ENCODE data around the gene OGFOD3. TPM values are rescaled to one million over a fixed set of nuclear protein-coding genes. Genes with fewer than 3 reads are reported as not detected.

OGFOD3 gene
- total and polyA plus RNA-seq, 9 of the 15 experiments (the other 6 are each of a cell fraction or from before 2014, with no cell fraction given): 0.69 to 44.7 (median 18.9) TPM

- intact Hi-C loops (cut with micrococcal nuclease): no loop called here
Measured at GRCh38 chr17:82390015-82390859, 28.1 kb downstream of the OGFOD3 start.

DNA sequence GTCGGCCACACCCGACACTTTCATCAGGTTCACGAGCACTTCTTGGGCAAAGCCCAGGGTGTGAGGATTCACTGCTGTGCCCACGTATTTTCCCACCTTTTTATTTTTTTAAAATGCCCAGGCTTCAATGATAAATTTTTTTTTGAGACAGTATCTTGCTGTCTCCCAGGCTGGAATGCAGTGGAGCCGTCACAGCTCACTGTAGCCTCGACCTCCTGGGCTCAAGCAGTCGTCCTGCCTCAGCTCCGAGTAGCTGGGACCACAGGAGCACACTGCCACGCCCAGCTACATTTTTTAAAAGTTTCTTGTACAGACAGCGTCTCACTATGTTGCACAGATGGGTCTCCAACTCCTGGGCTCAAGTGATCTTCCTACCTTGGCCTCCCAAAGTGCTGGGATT, 29.0 kb downstream of the OGFOD3 start:
- Histone ChIP-seq H3K9me1 (ENCODE audit: control insufficient read depth, insufficient read depth, low read length) (no peaks in the 10 kb centered on the region), H3K79me2 (ENCODE audit: control insufficient read depth, insufficient read depth, low read length) (no peaks in the 10 kb centered on the region), H3K9ac (ENCODE audit: insufficient read depth in 1 of 2, low read depth in 2 of 2, low read length in 2 of 2) (peak overlapping the region in 1 of 2 experiments; percentile 56; a peak in 1 of 4 replicates), H3K36me3 (ENCODE audit: control insufficient read depth, insufficient read depth, low read length) (peaks cover 26% of the 10 kb centered on the region; the same call in 1 of the 3 replicates), H3K4me3 (no peak overlapping the region), H3K27me3 (ENCODE audit: control insufficient read depth in 2 of 2, insufficient read depth in 2 of 2, low read length in 2 of 2) (peaks cover 0 to 7% of the 10 kb centered on the region in 2 experiments; a peak in 1 of 5 replicates), H4K20me1 (replicated peaks; ENCODE audit: control insufficient read depth, insufficient read depth, low read length) (no peaks in the 10 kb centered on the region), H3K4me1 (replicated peaks in 1 of 2; ENCODE audit: control insufficient read depth in 2 of 2, insufficient read depth in 2 of 2, low read length in 2 of 2) (peaks cover 0 to 54% of the 10 kb centered on the region in 2 experiments; a peak in 3 of 5 replicates), H3K9me3 (replicated peaks; ENCODE audit: control insufficient read depth, insufficient read depth, low read depth, low read length) (no peaks in the 10 kb centered on the region), H3K27ac (ENCODE audit: extremely low read depth, low read depth, low read length) (no peak overlapping the region), H2AFZ (ENCODE audit: low read depth, low read length) (no peak overlapping the region), H3K4me2 (ENCODE audit: insufficient read depth, low read length) (no peak overlapping the region)
- BruUV-seq (replicated peaks): no TSS peak
- in situ Hi-C loops (cut with MboI): no loop called here
- CTCF ChIA-PET (ENCODE audit: low intra/inter-chr PET ratio): no interaction called here
- WGBS (ENCODE audit: insufficient coverage, low coverage, missing lambda C conversion rate): 65% methylated on average over 10 of the region's 10 CpGs
- POLR2A ChIA-PET: no interaction called here
- FAIRE-seq (no peak), DNase-seq (ENCODE audit: extremely low read depth in 1 of 4, low spot score in 3 of 4) (no peak), ATAC-seq (no peak)
- intact Hi-C loops (cut with micrococcal nuclease): no loop called here
- TF ChIP-seq NCOA1 (IDR thresholded peaks at IDR 0.05; ENCODE audit: low read depth) (no peak), ZNF280B (CRISPR knock-in tag; IDR thresholded peaks at IDR 0.05) (no peak), ZNF12 (CRISPR knock-in tag; IDR thresholded peaks at IDR 0.05) (no peak), MAFG (tag; conservative IDR thresholded peaks at IDR 0.05) (no peak), PHTF2 (CRISPR knock-in tag; IDR thresholded peaks at IDR 0.05) (no peak), TAF9B (IDR thresholded peaks at IDR 0.05; ENCODE audit: partially characterized antibody) (no peak)

More at GRCh38 chr17:82390015-82390859, 28.1 kb downstream of the OGFOD3 start:
- DNase-seq (ENCODE audit: extremely low read depth in 1 of 4, low spot score in 3 of 4) (no peak), ATAC-seq (no peak), FAIRE-seq (no peak)
- Histone ChIP-seq H3K4me3 (no peak overlapping the region), H3K9ac (ENCODE audit: insufficient read depth in 1 of 2, low read depth in 2 of 2, low read length in 2 of 2) (no peak overlapping the region), H3K4me1 (replicated peaks in 1 of 2; ENCODE audit: control insufficient read depth in 2 of 2, insufficient read depth in 2 of 2, low read length in 2 of 2) (peaks cover 0 to 46% of the 10 kb centered on the region in 2 experiments; a peak in 3 of 5 replicates), H3K27ac (ENCODE audit: extremely low read depth, low read depth, low read length) (no peak overlapping the region), H3K4me2 (ENCODE audit: insufficient read depth, low read length) (no peak overlapping the region), H3K9me1 (ENCODE audit: control insufficient read depth, insufficient read depth, low read length) (no peaks in the 10 kb centered on the region), H3K27me3 (ENCODE audit: control insufficient read depth in 2 of 2, insufficient read depth in 2 of 2, low read length in 2 of 2) (no peaks in the 10 kb centered on the region), H3K9me3 (replicated peaks; ENCODE audit: control insufficient read depth, insufficient read depth, low read depth, low read length) (no peaks in the 10 kb centered on the region), H4K20me1 (replicated peaks; ENCODE audit: control insufficient read depth, insufficient read depth, low read length) (no peaks in the 10 kb centered on the region), H2AFZ (ENCODE audit: low read depth, low read length) (no peak overlapping the region), H3K36me3 (ENCODE audit: control insufficient read depth, insufficient read depth, low read length) (peaks cover 26% of the 10 kb centered on the region; the same call in 1 of the 3 replicates), H3K79me2 (ENCODE audit: control insufficient read depth, insufficient read depth, low read length) (no peaks in the 10 kb centered on the region)
- 89% methylated on average over 24 of the region's 34 CpGs for WGBS (ENCODE audit: insufficient coverage, low coverage, missing lambda C conversion rate)
- ChIA-PET POLR2A (interaction anchor here (0.6 kb wide), 1 partner anchor 440 kb away, joined by 3 read pairs; no protein-coding TSS in a partner anchor), CTCF (ENCODE audit: low intra/inter-chr PET ratio) (no interaction called here)
- no TSS peak for BruUV-seq (replicated peaks)
- in situ Hi-C loops (cut with MboI): no loop called here
- no peak for TF ChIP-seq HMGN3 (IDR thresholded peaks at IDR 0.05; ENCODE audit: borderline replicate concordance, extremely low read depth, insufficient read length, low read depth, low read length)
- no peak for TF ChIP-seq MYNN (IDR thresholded peaks at IDR 0.05)
- TF ChIP-seq MYNN (CRISPR knock-in tag; IDR thresholded peaks at IDR 0.05): no peak
- TF ChIP-seq FOSL1 (tag; conservative IDR thresholded peaks at IDR 0.05): no peak
- no peak for TF ChIP-seq SIRT6 (IDR thresholded peaks at IDR 0.05; ENCODE audit: low read depth, low read length)
- TF ChIP-seq POLR2G (IDR thresholded peaks at IDR 0.05; ENCODE audit: low read depth, low read length): peak; percentile 44
- TF ChIP-seq YBX1 (IDR thresholded peaks at IDR 0.05): no peak
